ENCODE results near the gene ZBTB18.

The ZBTB18 gene

DNA sequence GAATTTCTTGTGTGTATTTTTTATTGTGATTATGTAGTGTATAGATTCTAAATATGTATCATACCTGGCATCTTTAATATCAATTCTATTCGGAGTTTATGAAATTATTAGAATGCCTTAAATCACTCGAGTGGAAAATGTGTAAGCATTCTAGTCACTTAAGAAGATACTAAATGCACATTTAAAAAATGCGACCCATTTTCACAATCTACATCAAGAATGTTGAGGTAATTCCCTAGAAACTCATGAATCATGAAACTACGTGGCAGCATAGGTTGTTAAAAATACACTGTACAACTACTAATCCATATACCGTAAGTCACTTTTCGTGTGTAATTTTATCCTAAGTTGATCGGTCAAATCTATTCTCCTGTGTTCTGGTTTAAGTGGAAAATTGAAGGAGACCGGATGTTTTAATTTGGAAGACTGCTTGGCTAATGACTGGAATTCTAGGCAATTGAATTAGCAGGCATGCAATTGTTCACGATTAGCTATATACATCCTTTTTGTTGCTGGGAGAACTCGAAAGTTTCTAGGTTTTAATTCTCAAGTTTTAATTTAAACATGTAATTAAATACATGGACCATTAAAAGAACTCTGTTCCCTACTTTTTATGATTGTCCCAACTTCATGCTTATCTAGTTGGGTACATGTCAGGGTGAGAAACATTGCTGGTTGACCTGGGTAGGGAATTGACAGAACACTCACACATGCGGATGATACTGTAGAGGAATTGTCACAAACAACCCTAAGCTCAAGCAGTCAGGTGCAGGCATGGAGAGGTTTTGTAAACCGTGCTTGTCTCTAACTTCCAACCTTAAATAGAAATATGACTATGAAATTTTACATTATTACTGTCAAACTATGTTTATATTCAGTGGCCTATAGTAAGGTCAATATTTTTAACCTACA lies 6.6 kb downstream of the ZBTB18 start (continued):
- TF ChIP-seq, protein P1, sequence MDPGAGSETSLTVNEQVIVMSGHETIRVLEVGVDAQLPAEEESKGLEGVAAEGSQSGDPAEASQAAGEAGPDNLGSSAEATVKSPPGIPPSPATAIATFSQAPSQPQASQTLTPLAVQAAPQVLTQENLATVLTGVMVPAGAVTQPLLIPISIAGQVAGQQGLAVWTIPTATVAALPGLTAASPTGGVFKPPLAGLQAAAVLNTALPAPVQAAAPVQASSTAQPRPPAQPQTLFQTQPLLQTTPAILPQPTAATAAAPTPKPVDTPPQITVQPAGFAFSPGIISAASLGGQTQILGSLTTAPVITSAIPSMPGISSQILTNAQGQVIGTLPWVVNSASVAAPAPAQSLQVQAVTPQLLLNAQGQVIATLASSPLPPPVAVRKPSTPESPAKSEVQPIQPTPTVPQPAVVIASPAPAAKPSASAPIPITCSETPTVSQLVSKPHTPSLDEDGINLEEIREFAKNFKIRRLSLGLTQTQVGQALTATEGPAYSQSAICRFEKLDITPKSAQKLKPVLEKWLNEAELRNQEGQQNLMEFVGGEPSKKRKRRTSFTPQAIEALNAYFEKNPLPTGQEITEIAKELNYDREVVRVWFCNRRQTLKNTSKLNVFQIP (CRISPR knock-in tag; IDR thresholded peaks at IDR 0.05; ENCODE audit: borderline replicate concordance, low read depth), result no peak; the same call in 1 of the 2 replicates
- no peak for TF ChIP-seq OSR1 (CRISPR knock-in tag; IDR thresholded peaks at IDR 0.05)
- TF ChIP-seq, protein P2, sequence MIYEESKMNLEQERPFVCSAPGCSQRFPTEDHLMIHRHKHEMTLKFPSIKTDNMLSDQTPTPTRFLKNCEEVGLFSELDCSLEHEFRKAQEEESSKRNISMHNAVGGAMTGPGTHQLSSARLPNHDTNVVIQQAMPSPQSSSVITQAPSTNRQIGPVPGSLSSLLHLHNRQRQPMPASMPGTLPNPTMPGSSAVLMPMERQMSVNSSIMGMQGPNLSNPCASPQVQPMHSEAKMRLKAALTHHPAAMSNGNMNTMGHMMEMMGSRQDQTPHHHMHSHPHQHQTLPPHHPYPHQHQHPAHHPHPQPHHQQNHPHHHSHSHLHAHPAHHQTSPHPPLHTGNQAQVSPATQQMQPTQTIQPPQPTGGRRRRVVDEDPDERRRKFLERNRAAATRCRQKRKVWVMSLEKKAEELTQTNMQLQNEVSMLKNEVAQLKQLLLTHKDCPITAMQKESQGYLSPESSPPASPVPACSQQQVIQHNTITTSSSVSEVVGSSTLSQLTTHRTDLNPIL (CRISPR knock-in tag; IDR thresholded peaks at IDR 0.05; ENCODE audit: low read depth), result peak; percentile 64; the same call in 1 of the 2 replicates
- peak; percentile 67; the same call in 1 of the 2 replicates for TF ChIP-seq ZC3H10 (CRISPR knock-in tag; IDR thresholded peaks at IDR 0.05)
- TF ChIP-seq ZFP30 (CRISPR knock-in tag; IDR thresholded peaks at IDR 0.05), result 0 out of 2 replicates have a peak, but pooled peaks have one; percentile 2
- no peak for TF ChIP-seq ZNF70 (CRISPR knock-in tag; IDR thresholded peaks at IDR 0.05)
- TF ChIP-seq ARNTL (CRISPR knock-in tag; IDR thresholded peaks at IDR 0.05; ENCODE audit: borderline replicate concordance, low read depth), result 0 out of 2 replicates have a peak, but pooled peaks have one; percentile 24
- TF ChIP-seq, protein P3, sequence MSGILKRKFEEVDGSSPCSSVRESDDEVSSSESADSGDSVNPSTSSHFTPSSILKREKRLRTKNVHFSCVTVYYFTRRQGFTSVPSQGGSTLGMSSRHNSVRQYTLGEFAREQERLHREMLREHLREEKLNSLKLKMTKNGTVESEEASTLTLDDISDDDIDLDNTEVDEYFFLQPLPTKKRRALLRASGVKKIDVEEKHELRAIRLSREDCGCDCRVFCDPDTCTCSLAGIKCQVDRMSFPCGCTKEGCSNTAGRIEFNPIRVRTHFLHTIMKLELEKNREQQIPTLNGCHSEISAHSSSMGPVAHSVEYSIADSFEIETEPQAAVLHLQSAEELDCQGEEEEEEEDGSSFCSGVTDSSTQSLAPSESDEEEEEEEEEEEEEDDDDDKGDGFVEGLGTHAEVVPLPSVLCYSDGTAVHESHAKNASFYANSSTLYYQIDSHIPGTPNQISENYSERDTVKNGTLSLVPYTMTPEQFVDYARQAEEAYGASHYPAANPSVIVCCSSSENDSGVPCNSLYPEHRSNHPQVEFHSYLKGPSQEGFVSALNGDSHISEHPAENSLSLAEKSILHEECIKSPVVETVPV (CRISPR knock-in tag; IDR thresholded peaks at IDR 0.05), result peak; percentile 48; the same call in 1 of the 2 replicates

GRCh38 chr1:244060117-244060516 lies 9.0 kb downstream of the ZBTB18 start:
- no peak for ATAC-seq

DNA sequence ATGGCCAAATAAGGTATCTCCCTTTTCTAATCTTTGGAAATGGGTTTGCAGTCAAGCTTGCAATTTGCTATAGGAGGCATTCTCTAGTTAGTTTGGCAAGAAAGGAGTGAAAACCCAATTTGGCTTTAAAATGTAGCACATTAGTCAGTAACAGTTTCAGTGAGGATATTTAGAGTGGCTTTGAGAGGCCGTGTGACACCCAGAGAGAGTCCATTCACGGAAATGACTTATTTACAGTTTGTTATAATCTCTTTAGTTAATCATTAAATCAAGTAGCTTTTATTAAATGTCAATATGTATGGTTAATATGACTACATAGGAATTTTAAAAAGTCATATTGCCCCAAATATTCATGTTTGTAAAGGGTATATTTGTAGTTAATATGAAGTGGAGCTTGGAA lies 9.6 kb downstream of the ZBTB18 start:
- TF ChIP-seq RARB (CRISPR knock-in tag; IDR thresholded peaks at IDR 0.05) (no peak), OSR1 (CRISPR knock-in tag; IDR thresholded peaks at IDR 0.05) (no peak), GLIS3 (CRISPR knock-in tag; IDR thresholded peaks at IDR 0.05) (no peak), ESRRG (CRISPR knock-in tag; IDR thresholded peaks at IDR 0.05) (no peak), ZC3H10 (CRISPR knock-in tag; IDR thresholded peaks at IDR 0.05) (no peak), ZNF8 (CRISPR knock-in tag; IDR thresholded peaks at IDR 0.05) (no peak), ZNF70 (CRISPR knock-in tag; IDR thresholded peaks at IDR 0.05) (no peak), TOX (CRISPR knock-in tag; IDR thresholded peaks at IDR 0.05; ENCODE audit: borderline replicate concordance) (no peak), SNAI2 (CRISPR knock-in tag; IDR thresholded peaks at IDR 0.05) (no peak)
- TF ChIP-seq, protein P4, sequence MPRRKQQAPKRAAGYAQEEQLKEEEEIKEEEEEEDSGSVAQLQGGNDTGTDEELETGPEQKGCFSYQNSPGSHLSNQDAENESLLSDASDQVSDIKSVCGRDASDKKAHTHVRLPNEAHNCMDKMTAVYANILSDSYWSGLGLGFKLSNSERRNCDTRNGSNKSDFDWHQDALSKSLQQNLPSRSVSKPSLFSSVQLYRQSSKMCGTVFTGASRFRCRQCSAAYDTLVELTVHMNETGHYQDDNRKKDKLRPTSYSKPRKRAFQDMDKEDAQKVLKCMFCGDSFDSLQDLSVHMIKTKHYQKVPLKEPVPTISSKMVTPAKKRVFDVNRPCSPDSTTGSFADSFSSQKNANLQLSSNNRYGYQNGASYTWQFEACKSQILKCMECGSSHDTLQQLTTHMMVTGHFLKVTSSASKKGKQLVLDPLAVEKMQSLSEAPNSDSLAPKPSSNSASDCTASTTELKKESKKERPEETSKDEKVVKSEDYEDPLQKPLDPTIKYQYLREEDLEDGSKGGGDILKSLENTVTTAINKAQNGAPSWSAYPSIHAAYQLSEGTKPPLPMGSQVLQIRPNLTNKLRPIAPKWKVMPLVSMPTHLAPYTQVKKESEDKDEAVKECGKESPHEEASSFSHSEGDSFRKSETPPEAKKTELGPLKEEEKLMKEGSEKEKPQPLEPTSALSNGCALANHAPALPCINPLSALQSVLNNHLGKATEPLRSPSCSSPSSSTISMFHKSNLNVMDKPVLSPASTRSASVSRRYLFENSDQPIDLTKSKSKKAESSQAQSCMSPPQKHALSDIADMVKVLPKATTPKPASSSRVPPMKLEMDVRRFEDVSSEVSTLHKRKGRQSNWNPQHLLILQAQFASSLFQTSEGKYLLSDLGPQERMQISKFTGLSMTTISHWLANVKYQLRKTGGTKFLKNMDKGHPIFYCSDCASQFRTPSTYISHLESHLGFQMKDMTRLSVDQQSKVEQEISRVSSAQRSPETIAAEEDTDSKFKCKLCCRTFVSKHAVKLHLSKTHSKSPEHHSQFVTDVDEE (CRISPR knock-in tag; IDR thresholded peaks at IDR 0.05), result no peak
- TF ChIP-seq, protein P1 (CRISPR knock-in tag; IDR thresholded peaks at IDR 0.05; ENCODE audit: borderline replicate concordance, low read depth), result no peak
- no peak for ATAC-seq

More at GRCh38 chr1:244060117-244060516, 9.0 kb downstream of the ZBTB18 start:
- no peak for TF ChIP-seq SNAI2 (CRISPR knock-in tag; IDR thresholded peaks at IDR 0.05)
- TF ChIP-seq, protein P3 (CRISPR knock-in tag; IDR thresholded peaks at IDR 0.05), result no peak
- no peak for TF ChIP-seq ZC3H10 (CRISPR knock-in tag; IDR thresholded peaks at IDR 0.05)
- TF ChIP-seq RARB (CRISPR knock-in tag; IDR thresholded peaks at IDR 0.05), result no peak
- TF ChIP-seq ISL1 (CRISPR knock-in tag; IDR thresholded peaks at IDR 0.05), result no peak
- TF ChIP-seq ZNF70 (CRISPR knock-in tag; IDR thresholded peaks at IDR 0.05), result no peak
- TF ChIP-seq TOX (CRISPR knock-in tag; IDR thresholded peaks at IDR 0.05; ENCODE audit: borderline replicate concordance), result no peak
- TF ChIP-seq OSR1 (CRISPR knock-in tag; IDR thresholded peaks at IDR 0.05), result no peak
- TF ChIP-seq, protein P4 (CRISPR knock-in tag; IDR thresholded peaks at IDR 0.05), result no peak
- no peak for TF ChIP-seq TCF4 (CRISPR knock-in tag; IDR thresholded peaks at IDR 0.05; ENCODE audit: borderline replicate concordance)
- no peak for TF ChIP-seq PPARA (CRISPR knock-in tag; IDR thresholded peaks at IDR 0.05; ENCODE audit: borderline replicate concordance)

All from SK-N-SH treated with all-trans-retinoic acid at 6 μM for 48 hours (cell line).